Activated CD8-positive, alpha-beta T cell treated with anti-CD3 and anti-CD28 coated beads for 36 hours (primary cell): ENCODE data around the gene ARFGAP1. TPM values are rescaled to one million over a fixed set of nuclear protein-coding genes. Genes with fewer than 3 reads are reported as not detected.
A peak's percentile ranks its signal among the peaks of the same experiment; 100 is the strongest.

Experiments
- ATAC-seq: fragments of 200-7000 bp; cut with Tn5 transposase; one replicate; pipeline ENCODE4 v1.10.0; 2021; ENCODE audit warnings: mild to moderate bottlenecking, moderate library complexity
- CTCF ChIA-PET: fragments of 350-600 bp; sonication (Branson Sonifier 250); formaldehyde crosslinking; loops from one replicate; lab custom pipeline; 2021; ENCODE audit warnings: antibody characterized with exemption; lab: Charles Lee
- POLR2A ChIA-PET: fragments of 350-600 bp; sonication (Branson Sonifier 250); formaldehyde crosslinking; loops from one replicate; lab custom pipeline; 2021; ENCODE audit warnings: antibody characterized with exemption; lab: Charles Lee
- DNase-seq: peaks from one replicate; pipeline ENCODE4 v3.0.0-alpha.2; 2020
- H3K27ac Mint-ChIP-seq: one replicate; pipeline ENCODE4 v1.8.0; 2021; ENCODE audit warnings: mild to moderate bottlenecking, mixed read lengths
- H3K27me3 Mint-ChIP-seq: one replicate; pipeline ENCODE4 v1.8.0; 2021; ENCODE audit warnings: mixed read lengths
- H3K36me3 Mint-ChIP-seq: one replicate; pipeline ENCODE4 v1.8.0; 2021; ENCODE audit warnings: low read depth, mixed read lengths
- H3K4me1 Mint-ChIP-seq: one replicate; pipeline ENCODE4 v1.8.0; 2021; ENCODE audit warnings: low read depth, mixed read lengths
- H3K4me3 Mint-ChIP-seq: one replicate; pipeline ENCODE4 v1.8.0; 2021; ENCODE audit warnings: mild to moderate bottlenecking, moderate library complexity, mixed read lengths
- H3K9me3 Mint-ChIP-seq: one replicate; pipeline ENCODE4 v1.8.0; 2021; ENCODE audit warnings: mixed read lengths
- intact Hi-C: fragments of 100-400 bp; cut with micrococcal nuclease; formaldehyde crosslinking; loops from one replicate; pipeline ENCODE4 v1.10.0; 2022
- total RNA-seq, 2 experiments: library from RNA; stranded (reverse); gene quantifications; one replicate each; pipeline ENCODE4 v1.2.3, GENCODE V29; 2021
- TF ChIP-seq, protein P1 (sequence below): fragments of 200-600 bp; IDR thresholded peaks from one replicate; pipeline ENCODE4 v1.8.0; 2022; ENCODE audit warnings: antibody characterized with exemption, mild to moderate bottlenecking

Gene ARFGAP1
- total RNA-seq, 2 experiments from 2014 or later, result 71.3 to 75.0 TPM

DNA sequence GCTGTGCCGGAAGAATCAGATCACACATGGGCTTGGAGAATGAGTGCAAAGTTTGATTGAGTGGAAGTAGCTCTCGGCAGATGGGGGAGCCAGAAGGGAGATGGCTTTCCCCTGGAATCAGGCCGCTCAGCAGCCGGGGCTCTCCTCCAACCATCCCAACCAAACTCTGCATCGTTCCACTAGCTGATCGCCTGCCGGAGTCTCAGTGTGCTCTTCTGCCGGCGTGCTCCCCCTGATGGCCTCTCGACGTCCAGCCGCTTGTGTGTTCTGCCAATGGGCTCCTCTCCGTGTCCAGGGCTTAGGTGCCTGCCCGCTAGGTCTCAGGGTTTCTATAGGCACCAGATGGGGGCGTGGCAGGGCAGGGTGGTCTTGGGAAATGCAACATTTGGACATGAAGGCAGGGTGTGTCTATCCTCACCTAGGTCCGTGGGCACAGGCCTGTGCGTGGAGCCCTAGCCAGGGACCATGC, 41.8 kb upstream of the ARFGAP1 start:
- Mint-ChIP-seq H3K27me3 (peaks cover 30% of the 10 kb centered on the region), H3K4me3 (no peak overlapping the region), H3K36me3 (no peaks in the 10 kb centered on the region), H3K4me1 (peaks cover 8% of the 10 kb centered on the region), H3K27ac (no peak overlapping the region), H3K9me3 (no peaks in the 10 kb centered on the region)
- ChIA-PET POLR2A (no interaction called here), CTCF (interaction anchor here (0.9 to 1.3 kb wide), 2 partner anchors 10 to 65 kb away, joined by 4 read pairs; no protein-coding TSS in a partner anchor)
- intact Hi-C loops, result no loop called here
- TF ChIP-seq, protein P1, sequence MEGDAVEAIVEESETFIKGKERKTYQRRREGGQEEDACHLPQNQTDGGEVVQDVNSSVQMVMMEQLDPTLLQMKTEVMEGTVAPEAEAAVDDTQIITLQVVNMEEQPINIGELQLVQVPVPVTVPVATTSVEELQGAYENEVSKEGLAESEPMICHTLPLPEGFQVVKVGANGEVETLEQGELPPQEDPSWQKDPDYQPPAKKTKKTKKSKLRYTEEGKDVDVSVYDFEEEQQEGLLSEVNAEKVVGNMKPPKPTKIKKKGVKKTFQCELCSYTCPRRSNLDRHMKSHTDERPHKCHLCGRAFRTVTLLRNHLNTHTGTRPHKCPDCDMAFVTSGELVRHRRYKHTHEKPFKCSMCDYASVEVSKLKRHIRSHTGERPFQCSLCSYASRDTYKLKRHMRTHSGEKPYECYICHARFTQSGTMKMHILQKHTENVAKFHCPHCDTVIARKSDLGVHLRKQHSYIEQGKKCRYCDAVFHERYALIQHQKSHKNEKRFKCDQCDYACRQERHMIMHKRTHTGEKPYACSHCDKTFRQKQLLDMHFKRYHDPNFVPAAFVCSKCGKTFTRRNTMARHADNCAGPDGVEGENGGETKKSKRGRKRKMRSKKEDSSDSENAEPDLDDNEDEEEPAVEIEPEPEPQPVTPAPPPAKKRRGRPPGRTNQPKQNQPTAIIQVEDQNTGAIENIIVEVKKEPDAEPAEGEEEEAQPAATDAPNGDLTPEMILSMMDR, result peak; percentile 24
- no peak for ATAC-seq
- no peak for DNase-seq

DNA sequence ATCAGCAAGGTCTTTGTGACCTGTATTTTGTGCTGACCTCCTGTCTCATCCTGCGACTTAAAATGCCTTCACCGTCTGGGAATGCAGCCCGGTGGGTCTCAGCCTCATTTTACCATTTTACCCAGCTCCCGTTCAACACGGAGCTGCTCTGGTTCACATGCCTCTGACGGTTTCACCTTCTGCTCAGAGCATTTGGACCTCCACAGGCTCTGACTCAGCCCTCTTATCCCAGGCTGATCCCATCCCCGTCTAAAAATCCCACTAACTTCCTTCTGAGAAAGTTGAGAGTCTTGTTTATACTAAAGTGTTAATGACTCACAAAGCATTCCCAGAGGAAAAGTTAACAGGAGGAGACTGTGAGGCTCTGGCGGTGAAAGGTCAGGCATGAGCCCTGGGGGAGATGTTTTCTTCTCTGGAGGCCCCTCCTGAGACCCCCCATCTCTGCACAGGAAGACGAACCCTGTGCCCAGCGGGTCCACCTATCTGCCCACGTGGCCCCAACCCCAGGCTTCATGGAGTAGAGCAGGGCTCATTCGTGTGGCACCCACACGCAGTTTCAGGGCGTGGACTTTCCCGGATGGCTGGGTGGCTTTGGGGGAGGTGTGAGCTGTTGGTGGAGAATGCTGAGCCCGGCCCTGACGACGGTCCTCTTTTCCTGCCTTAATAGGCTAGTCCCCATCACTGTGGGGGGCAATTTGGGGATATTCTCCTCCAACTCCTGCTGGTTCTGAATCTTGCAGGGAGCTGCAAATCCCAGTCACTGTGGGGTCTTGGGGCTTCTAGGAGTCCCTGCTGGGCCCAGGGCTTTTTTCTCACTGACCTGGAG, 40.2 kb upstream of the ARFGAP1 start:
- ChIA-PET POLR2A (interaction anchor here (0.7 kb wide), 1 partner anchor 17 kb away, joined by 3 read pairs; no protein-coding TSS in a partner anchor), CTCF (interaction anchor here (1.4 to 7.8 kb wide), 5 partner anchors 8 to 49 kb away, joined by 4 to 95 read pairs (median 9); no protein-coding TSS in a partner anchor)
- Mint-ChIP-seq H3K4me1 (peaks cover 8% of the 10 kb centered on the region), H3K36me3 (no peaks in the 10 kb centered on the region), H3K4me3 (no peak overlapping the region), H3K9me3 (no peaks in the 10 kb centered on the region), H3K27me3 (peaks cover 30% of the 10 kb centered on the region), H3K27ac (no peak overlapping the region)
- TF ChIP-seq, protein P1, result no peak
- DNase-seq (no peak), ATAC-seq (no peak)
- intact Hi-C loops, result no loop called here

DNA sequence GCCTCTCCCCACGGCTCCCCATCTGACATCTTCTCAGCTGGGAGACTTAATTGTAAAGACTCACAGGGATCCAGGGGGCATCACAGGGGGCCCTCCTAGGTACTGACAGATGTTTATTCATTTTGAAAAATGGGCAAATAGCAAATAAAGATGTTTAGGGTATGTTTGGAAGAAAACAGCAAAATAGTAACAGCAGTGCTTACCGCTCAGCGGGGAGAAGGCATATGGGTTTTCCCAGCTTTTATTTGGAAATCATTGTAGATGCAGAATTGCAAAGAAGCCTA, 39.6 kb upstream of the ARFGAP1 start:
- Mint-ChIP-seq H3K27me3 (peaks cover 30% of the 10 kb centered on the region), H3K4me1 (peaks cover 8% of the 10 kb centered on the region), H3K4me3 (no peak overlapping the region), H3K27ac (no peak overlapping the region), H3K9me3 (no peaks in the 10 kb centered on the region), H3K36me3 (no peaks in the 10 kb centered on the region)
- DNase-seq, result no peak
- intact Hi-C loops, result no loop called here
- TF ChIP-seq, protein P1, result no peak
- ATAC-seq, result no peak
- ChIA-PET CTCF (interaction anchor here (1.4 to 7.8 kb wide), 6 partner anchors 9 to 49 kb away, joined by 4 to 95 read pairs (median 10); no protein-coding TSS in a partner anchor), POLR2A (interaction anchor here (0.7 kb wide), 1 partner anchor 18 kb away, joined by 3 read pairs; no protein-coding TSS in a partner anchor)

DNA sequence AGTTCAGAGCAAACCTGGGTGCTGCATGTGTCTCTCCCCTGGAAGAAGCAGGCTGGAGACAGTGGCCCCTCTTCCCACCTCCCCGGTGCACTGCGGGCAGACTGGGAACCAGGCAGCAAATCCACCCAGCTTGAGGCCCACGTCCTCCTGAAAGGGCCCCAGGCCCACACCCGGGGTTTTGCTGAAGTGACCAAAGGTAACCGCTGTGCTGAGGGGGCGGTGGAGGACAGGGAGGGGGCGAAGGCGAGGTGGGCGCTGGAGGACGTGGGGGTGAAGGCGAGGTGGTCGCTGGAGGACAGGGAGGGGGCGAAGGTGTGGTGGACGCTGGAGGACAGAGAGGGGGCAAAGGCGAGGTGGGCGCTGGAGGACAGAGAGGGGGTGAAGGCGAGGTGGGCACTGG, 38.7 kb upstream of the ARFGAP1 start:
- intact Hi-C loops, result no loop called here
- Mint-ChIP-seq H3K4me3 (no peak overlapping the region), H3K9me3 (no peaks in the 10 kb centered on the region), H3K27ac (no peak overlapping the region), H3K4me1 (peaks cover 8% of the 10 kb centered on the region), H3K27me3 (peaks cover 30% of the 10 kb centered on the region), H3K36me3 (no peaks in the 10 kb centered on the region)
- TF ChIP-seq, protein P1, result no peak
- ATAC-seq, result no peak
- DNase-seq, result no peak
- CTCF ChIA-PET, result interaction anchor here (2.3 to 7.8 kb wide), 5 partner anchors 10 to 50 kb away, joined by 7 to 95 read pairs (median 10); no protein-coding TSS in a partner anchor
- POLR2A ChIA-PET, result no interaction called here
